Brain microvascular endothelial cell (primary cell): ENCODE data around the gene SYNCRIP.

Source experiments
- DNase-seq: peaks from one replicate; pipeline ENCODE4 v3.0.0-alpha.2; 2020
- H3K27ac ChIP-seq: fragments of 250-450 bp; sonication (Bioruptor Pico); 2 replicates; pipeline ENCODE4 v1.5.1; 2020; ENCODE audit warnings: mild to moderate bottlenecking, moderate library complexity
- H3K27me3 ChIP-seq: fragments of 250-450 bp; sonication (Bioruptor Pico); replicated peaks from 2 replicates; pipeline ENCODE4 v1.5.1; 2020; ENCODE audit warnings: mild to moderate bottlenecking
- H3K36me3 ChIP-seq: fragments of 250-450 bp; sonication (Bioruptor Pico); replicated peaks from 2 replicates; pipeline ENCODE4 v1.5.1; 2020; ENCODE audit warnings: mild to moderate bottlenecking
- H3K4me3 ChIP-seq: 2 replicates; pipeline ENCODE4 v1.5.1; 2011; ENCODE audit warnings: low read depth, mild to moderate bottlenecking, control low read depth, low read length, moderate library complexity
- CTCF ChIP-seq: IDR thresholded peaks from 2 replicates; pipeline ENCODE4 v1.5.1; 2011; ENCODE audit warnings: low read depth, mild to moderate bottlenecking, moderate library complexity, low read length, control low read depth, inconsistent platforms; ENCODE audit errors: missing control alignments
- in situ Hi-C: cut with HindIII; loops from 2 replicates; pipeline ENCODE4 v1.10.0; 2017; ENCODE audit warnings: low sequenced_read_pairs, low pct_ligation_motif_present

Gene SYNCRIP

DNA sequence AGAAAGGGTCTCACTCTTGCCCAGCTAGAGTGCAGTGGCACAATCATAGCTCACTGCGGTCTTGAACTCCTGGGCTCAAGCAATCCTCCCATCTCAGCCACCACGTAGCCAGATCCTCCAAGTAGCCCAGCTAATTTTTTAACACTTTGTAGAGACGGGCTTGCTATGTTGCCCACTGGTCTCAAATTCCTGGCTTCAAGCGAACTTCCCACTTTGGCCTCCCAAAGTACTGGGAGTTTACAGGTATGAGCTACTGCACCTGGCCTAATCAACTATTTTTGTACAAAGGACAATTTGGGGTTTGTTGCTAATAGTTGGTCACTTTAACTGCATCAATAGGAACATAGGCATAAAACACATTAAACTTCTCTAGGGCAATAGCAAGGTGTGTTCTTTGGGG lies 29.9 kb upstream of the SYNCRIP start:
- TF ChIP-seq CTCF = no peak
- Histone ChIP-seq H3K4me3 (no peak overlapping the region), H3K27ac (no peak overlapping the region), H3K27me3 (no peaks in the 10 kb centered on the region), H3K36me3 (peaks cover 26% of the 10 kb centered on the region)
- no peak for DNase-seq
- in situ Hi-C loops = no loop called here

DNA sequence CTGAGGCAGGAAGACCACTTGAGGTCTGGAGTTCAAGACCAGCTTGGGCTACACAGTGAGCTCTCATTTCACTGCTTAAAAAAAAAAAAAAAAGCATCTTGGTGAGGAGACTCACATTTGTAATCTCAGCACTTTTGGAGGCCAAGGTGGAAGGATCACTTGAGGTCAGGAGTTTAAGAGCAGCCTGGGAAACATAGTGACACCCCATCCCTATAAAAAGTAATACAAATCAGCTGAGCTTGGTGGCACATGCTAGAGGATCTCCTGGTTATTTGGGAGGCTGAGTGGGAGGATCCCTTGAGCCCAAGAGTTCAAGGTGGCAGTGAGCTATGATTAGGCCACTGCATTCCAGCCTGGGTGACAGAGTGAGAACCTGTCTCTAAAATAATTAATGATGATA lies 29.4 kb upstream of the SYNCRIP start:
- Histone ChIP-seq H3K27me3 (no peaks in the 10 kb centered on the region), H3K4me3 (no peak overlapping the region), H3K27ac (no peak overlapping the region), H3K36me3 (peaks cover 22% of the 10 kb centered on the region)
- no peak for TF ChIP-seq CTCF
- no peak for DNase-seq
- in situ Hi-C loops = no loop called here

GRCh38 chr6:85670573-85670972 lies 27.9 kb upstream of the SYNCRIP start:
- no peak for TF ChIP-seq CTCF
- no peak overlapping the region for H3K27ac ChIP-seq
- H3K36me3 ChIP-seq = peaks cover 11% of the 10 kb centered on the region
- DNase-seq = peak; percentile 52
- no peak overlapping the region for H3K4me3 ChIP-seq
- H3K27me3 ChIP-seq = no peaks in the 10 kb centered on the region
- in situ Hi-C loops = no loop called here

GRCh38 chr6:85669735-85670194 lies 27.1 kb upstream of the SYNCRIP start:
- peak overlapping the region; percentile 15 for H3K27ac ChIP-seq
- peak; percentile 46 for DNase-seq
- H3K27me3 ChIP-seq = no peaks in the 10 kb centered on the region
- in situ Hi-C loops = no loop called here
- no peak overlapping the region for H3K4me3 ChIP-seq
- no peak for TF ChIP-seq CTCF
- H3K36me3 ChIP-seq = peaks cover 3% of the 10 kb centered on the region

- Histone ChIP-seq H3K27ac (no peak overlapping the region), H3K36me3 (no peaks in the 10 kb centered on the region), H3K4me3 (no peak overlapping the region), H3K27me3 (no peaks in the 10 kb centered on the region)
- TF ChIP-seq CTCF = no peak
- in situ Hi-C loops = no loop called here
- DNase-seq = no peak
Observed at GRCh38 chr6:85662251-85662650, 19.6 kb upstream of the SYNCRIP start.

GRCh38 chr6:85660181-85660611 lies 17.5 kb upstream of the SYNCRIP start:
- in situ Hi-C loops = no loop called here
- TF ChIP-seq CTCF = peak; percentile 52
- H3K36me3 ChIP-seq = no peaks in the 10 kb centered on the region
- peak overlapping the region; percentile 41 for H3K4me3 ChIP-seq
- H3K27ac ChIP-seq = peak overlapping the region; percentile 85
- no peaks in the 10 kb centered on the region for H3K27me3 ChIP-seq
- DNase-seq = peak; percentile 97
